Tibial nerve (tissue), 4 donors: ENCODE data around the gene NEK11. TPM values are rescaled to one million over a fixed set of nuclear protein-coding genes. Genes with fewer than 3 reads are reported as not detected.

Experiments used
- DNase-seq, 2 donors: peaks; one replicate each; pipeline ENCODE4 v3.0.0-alpha.2; 2019; ENCODE audit warnings: low spot score in 2 of 2
- H3K27ac ChIP-seq, 4 donors: fragments of 200-600 bp; sonication (generic) in 3 of 4; one replicate each; pipeline ENCODE4 v1.5.1; 2017 to 2019; ENCODE audit warnings: mild to moderate bottlenecking in 1 of 4
- H3K27me3 ChIP-seq, 2 donors: fragments of 200-600 bp; sonication (generic) in 1 of 2; one replicate each; pipeline versions ENCODE4 v1.5.1 to v1.6.0; 2017 to 2019
- H3K36me3 ChIP-seq, 3 donors: fragments of 200-600 bp; sonication (generic); one replicate each; pipeline ENCODE4 v1.5.1; 2018 to 2019
- H3K4me1 ChIP-seq, 4 donors: fragments of 200-600 bp; sonication (generic) in 3 of 4; one replicate each; pipeline ENCODE4 v1.5.1; 2017 to 2019
- H3K4me3 ChIP-seq, 4 donors: fragments of 200-600 bp; sonication (generic) in 3 of 4; one replicate each; pipeline ENCODE4 v1.5.1; 2017 to 2019; ENCODE audit warnings: mild to moderate bottlenecking in 1 of 4, moderate library complexity in 1 of 4
- H3K9me3 ChIP-seq, 4 donors: fragments of 200-600 bp; sonication (generic) in 3 of 4; one replicate each; pipeline ENCODE4 v1.5.1; 2017 to 2019
- EP300 ChIP-seq, 2 donors: sonication (generic); formaldehyde crosslinking; IDR thresholded peaks; one replicate each; pipeline ENCODE4 v1.6.1; 2017; ENCODE audit warnings: antibody characterized with exemption in 2 of 2, mild to moderate bottlenecking in 1 of 2
- POLR2A ChIP-seq, 2 donors: fragments of 450-650 bp; IDR thresholded peaks; one replicate each; pipeline ENCODE4 v1.6.1; 2017; ENCODE audit warnings: antibody characterized with exemption in 2 of 2, mild to moderate bottlenecking in 2 of 2, moderate library complexity in 2 of 2
- WGBS, 2 donors: methylation state at CpG; one replicate each; pipeline ENCODE4 v1.1.5; 2018; 5-methylcytosine and 5-hydroxymethylcytosine counted together
- total RNA-seq, 4 donors: library from RNA; depleted of rRNA; stranded (reverse); fragments of >200 nt; gene quantifications; one replicate each; pipeline ENCODE4 v1.1.0, GENCODE V29; 2016
- TF ChIP-seq, protein P1 (sequence below), 5 experiments: fragments of 200-600 bp in 3 of 5; fragments of 450-650 bp in 2 of 5; sonication (generic) in 3 of 5; IDR thresholded peaks; one replicate each; pipeline ENCODE4 v1.5.1; 2016 to 2019; ENCODE audit warnings: antibody characterized with exemption in 5 of 5, mild to moderate bottlenecking in 3 of 5, moderate library complexity in 2 of 5

NEK11 gene
- total RNA-seq, 4 donors from 2014 or later: 7.0 to 32.8 (median 15.3) TPM

GRCh38 chr3:131028844-131029243, 2.2 kb downstream of the NEK11 start:
- Histone ChIP-seq H3K27me3 (no peaks in the 10 kb centered on the region), H3K4me1 (peaks cover 0 to 34% (median 17%) of the 10 kb centered on the region in 4 donors), H3K4me3 (no peak overlapping the region), H3K9me3 (no peaks in the 10 kb centered on the region), H3K27ac (no peak overlapping the region), H3K36me3 (peaks cover 0 to 24% (median 0%) of the 10 kb centered on the region in 3 donors)
- DNase-seq: no peak
- WGBS, 2 donors: 73 to 82% methylated on average over 3 of the region's 3 CpGs
- TF ChIP-seq EP300 (IDR thresholded peaks at IDR 0.05): no peak
- TF ChIP-seq, protein P1, sequence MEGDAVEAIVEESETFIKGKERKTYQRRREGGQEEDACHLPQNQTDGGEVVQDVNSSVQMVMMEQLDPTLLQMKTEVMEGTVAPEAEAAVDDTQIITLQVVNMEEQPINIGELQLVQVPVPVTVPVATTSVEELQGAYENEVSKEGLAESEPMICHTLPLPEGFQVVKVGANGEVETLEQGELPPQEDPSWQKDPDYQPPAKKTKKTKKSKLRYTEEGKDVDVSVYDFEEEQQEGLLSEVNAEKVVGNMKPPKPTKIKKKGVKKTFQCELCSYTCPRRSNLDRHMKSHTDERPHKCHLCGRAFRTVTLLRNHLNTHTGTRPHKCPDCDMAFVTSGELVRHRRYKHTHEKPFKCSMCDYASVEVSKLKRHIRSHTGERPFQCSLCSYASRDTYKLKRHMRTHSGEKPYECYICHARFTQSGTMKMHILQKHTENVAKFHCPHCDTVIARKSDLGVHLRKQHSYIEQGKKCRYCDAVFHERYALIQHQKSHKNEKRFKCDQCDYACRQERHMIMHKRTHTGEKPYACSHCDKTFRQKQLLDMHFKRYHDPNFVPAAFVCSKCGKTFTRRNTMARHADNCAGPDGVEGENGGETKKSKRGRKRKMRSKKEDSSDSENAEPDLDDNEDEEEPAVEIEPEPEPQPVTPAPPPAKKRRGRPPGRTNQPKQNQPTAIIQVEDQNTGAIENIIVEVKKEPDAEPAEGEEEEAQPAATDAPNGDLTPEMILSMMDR (IDR thresholded peaks at IDR 0.05): no peak
- no peak for TF ChIP-seq POLR2A (IDR thresholded peaks at IDR 0.05)

- Histone ChIP-seq H3K4me1 (peaks cover 0 to 13% (median 0%) of the 10 kb centered on the region in 4 donors), H3K27me3 (no peaks in the 10 kb centered on the region), H3K36me3 (peaks cover 0 to 15% (median 0%) of the 10 kb centered on the region in 3 donors), H3K9me3 (no peaks in the 10 kb centered on the region), H3K27ac (no peak overlapping the region), H3K4me3 (no peak overlapping the region)
- TF ChIP-seq, protein P1 (IDR thresholded peaks at IDR 0.05): no peak
- TF ChIP-seq POLR2A (IDR thresholded peaks at IDR 0.05) (no peak), EP300 (IDR thresholded peaks at IDR 0.05) (no peak)
- no peak for DNase-seq
- 62 to 64% methylated on average over 3 of the region's 3 CpGs for WGBS, 2 donors
Measured at GRCh38 chr3:131031660-131032059, 5.0 kb downstream of the NEK11 start.

- TF ChIP-seq EP300 (IDR thresholded peaks at IDR 0.05) (no peak), POLR2A (IDR thresholded peaks at IDR 0.05) (no peak)
- TF ChIP-seq, protein P1 (IDR thresholded peaks at IDR 0.05): peak; percentile 30 to 62 (median 53)
Measured at GRCh38 chr3:131033480-131034080, 6.9 kb downstream of the NEK11 start.

GRCh38 chr3:131036200-131036816, 9.6 kb downstream of the NEK11 start:
- H3K36me3 ChIP-seq: peaks cover 0 to under 1% (median 0%) of the 10 kb centered on the region in 3 donors
- H3K27me3 ChIP-seq: no peaks in the 10 kb centered on the region
- no peak overlapping the region for H3K27ac ChIP-seq
- WGBS, 2 donors: 58 to 70% methylated on average over 1 of the region's 1 CpG
- no peaks in the 10 kb centered on the region for H3K4me1 ChIP-seq
- TF ChIP-seq, protein P1 (IDR thresholded peaks at IDR 0.05): no peak
- no peak for TF ChIP-seq EP300 (IDR thresholded peaks at IDR 0.05)
- no peak for TF ChIP-seq POLR2A (IDR thresholded peaks at IDR 0.05)
- no peaks in the 10 kb centered on the region for H3K9me3 ChIP-seq
- no peak for DNase-seq
- no peak overlapping the region for H3K4me3 ChIP-seq

More at GRCh38 chr3:131033480-131034080, 6.9 kb downstream of the NEK11 start:
- Histone ChIP-seq H3K27ac (no peak overlapping the region), H3K4me3 (no peak overlapping the region), H3K27me3 (no peaks in the 10 kb centered on the region), H3K9me3 (no peaks in the 10 kb centered on the region), H3K4me1 (no peaks in the 10 kb centered on the region), H3K36me3 (peaks cover 0 to 15% (median 0%) of the 10 kb centered on the region in 3 donors)
- 22 to 30% methylated on average over 1 of the region's 1 CpG for WGBS, 2 donors
- peak in 1 of 2 donors; percentile 46 for DNase-seq

DNA sequence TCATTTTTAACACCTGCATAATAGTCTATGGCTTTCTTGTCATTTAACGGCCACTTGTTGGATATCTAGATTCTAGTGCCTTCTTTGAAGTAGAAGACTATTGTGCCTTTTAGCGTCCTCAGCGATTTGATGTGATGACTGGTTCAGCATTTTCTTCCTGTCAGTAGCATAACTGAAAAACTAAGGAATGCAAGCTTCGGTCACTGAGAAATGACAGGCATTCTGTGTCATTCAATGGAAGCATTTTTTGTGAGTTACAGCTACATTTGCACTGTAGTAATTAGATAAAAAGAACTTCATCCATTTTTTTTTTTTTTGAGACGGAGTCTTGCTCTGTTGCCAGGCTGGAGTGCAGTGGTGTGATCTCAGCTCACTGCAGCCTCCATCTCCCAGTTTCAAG, 10.3 kb downstream of the NEK11 start:
- TF ChIP-seq POLR2A (IDR thresholded peaks at IDR 0.05) (no peak), EP300 (IDR thresholded peaks at IDR 0.05) (no peak)
- TF ChIP-seq, protein P1 (IDR thresholded peaks at IDR 0.05): no peak
- H3K4me3 ChIP-seq: no peak overlapping the region
- H3K9me3 ChIP-seq: no peaks in the 10 kb centered on the region
- no peak overlapping the region for H3K27ac ChIP-seq
- H3K27me3 ChIP-seq: no peaks in the 10 kb centered on the region
- no peak for DNase-seq
- no peaks in the 10 kb centered on the region for H3K4me1 ChIP-seq
- WGBS, 2 donors: 50 to 56% methylated on average over 5 of the region's 5 CpGs
- peaks cover 0 to 7% (median 0%) of the 10 kb centered on the region in 3 donors for H3K36me3 ChIP-seq
